GM19099 (cell line): ENCODE data around the gene POLR3K.

ENCODE experiments used
- POLR2A ChIP-seq: IDR thresholded peaks from 3 replicates; pipeline ENCODE4 v1.6.1; 2011; ENCODE audit warnings: low read depth; ENCODE audit not compliant: insufficient read length; ENCODE audit errors: extremely low read depth

The POLR3K gene

DNA sequence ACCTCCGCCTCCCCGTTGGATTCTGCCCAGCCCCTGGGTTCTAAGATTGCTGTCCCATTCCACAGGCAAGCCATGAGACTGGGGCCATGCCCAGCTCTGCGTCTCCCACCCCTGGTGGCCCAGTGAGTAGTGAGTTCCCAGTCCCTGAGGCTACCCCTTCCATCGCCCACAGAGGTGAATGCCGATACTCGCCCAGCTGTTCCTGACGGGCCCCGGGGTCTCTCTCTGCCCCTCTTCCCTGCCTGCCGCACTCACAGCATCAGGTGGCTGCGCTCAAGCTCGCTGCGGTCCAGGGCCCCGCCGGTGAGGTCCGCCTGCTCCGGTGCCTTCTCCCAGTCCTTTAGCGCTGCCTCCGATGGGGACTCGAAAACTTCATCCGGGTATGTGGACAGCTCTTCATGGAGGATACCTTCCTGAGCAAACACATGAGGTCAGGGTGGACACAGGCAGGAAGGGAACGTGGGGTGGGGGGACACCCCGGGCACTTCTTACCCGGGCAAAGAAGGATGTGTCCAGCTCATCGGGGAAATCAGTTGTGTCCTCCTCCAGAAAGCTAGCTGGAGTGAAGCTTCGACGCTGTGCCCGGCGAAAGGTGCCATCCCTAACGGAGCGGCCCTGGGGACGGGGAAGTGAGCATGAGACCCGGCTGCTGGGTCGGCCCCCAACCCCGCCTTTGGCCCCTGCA, 9.0 kb upstream of the POLR3K start:
- TF ChIP-seq POLR2A: no peak

DNA sequence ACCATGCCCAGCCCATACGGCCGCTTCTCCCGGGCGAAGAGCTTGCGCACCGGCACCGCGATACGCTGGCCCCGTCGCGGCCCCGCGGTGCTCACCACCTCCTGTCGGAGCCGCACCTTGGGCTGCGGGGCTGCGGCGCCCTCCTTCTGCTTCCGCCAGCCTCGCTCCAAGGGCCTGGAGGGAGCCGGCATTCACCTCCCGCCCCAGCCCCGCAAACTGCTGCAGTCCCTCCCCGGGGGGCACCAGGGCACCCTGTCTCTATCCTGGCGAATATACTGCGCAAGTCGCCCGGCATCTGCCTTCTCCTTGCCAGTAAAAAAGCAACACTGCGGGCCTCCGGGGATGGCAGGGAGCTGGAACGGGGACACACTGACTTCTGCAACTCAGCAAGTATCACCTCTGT, 8.5 kb upstream of the POLR3K start:
- TF ChIP-seq POLR2A: no peak

- no peak for TF ChIP-seq POLR2A
Measured at GRCh38 chr16:60929-61878, 7.8 kb upstream of the POLR3K start.

- TF ChIP-seq POLR2A: no peak
Measured at GRCh38 chr16:60166-60565, 6.8 kb upstream of the POLR3K start.

DNA sequence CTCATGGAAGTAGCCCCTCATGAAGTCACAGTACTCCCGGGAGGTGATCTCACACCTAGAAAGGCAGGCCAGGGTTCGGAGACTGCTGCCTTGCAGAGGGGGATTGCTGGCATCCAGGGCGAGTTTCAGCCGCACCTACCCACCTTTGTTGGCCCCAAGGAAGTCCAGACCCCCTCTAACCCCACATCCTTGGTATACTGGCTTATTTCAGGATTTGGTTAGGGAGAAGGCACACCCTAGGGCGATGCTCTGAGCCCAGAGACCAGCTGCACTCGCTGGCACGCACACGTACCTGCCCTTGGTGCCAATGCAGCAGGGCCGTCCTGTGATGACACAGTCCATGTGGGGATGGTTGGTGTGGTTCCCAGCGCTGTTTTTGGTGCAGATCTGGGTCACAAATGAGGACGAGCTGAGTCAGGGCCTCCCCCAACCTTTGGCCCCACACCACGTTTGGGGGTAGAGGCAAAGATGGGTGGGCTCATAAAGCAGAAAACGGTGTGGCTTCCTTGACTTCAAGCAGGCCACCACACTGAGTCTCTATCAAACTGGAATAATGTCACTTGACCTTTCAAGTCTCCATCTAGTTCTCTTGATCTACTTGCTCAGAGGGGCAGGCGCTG, 6.1 kb upstream of the POLR3K start:
- TF ChIP-seq POLR2A: no peak

- TF ChIP-seq POLR2A: no peak
Measured at GRCh38 chr16:58491-59439, 5.4 kb upstream of the POLR3K start.

- TF ChIP-seq POLR2A: no peak
Measured at GRCh38 chr16:57711-58110, 4.3 kb upstream of the POLR3K start.

- no peak for TF ChIP-seq POLR2A
Measured at GRCh38 chr16:56231-56927, 3.0 kb upstream of the POLR3K start.

GRCh38 chr16:55571-56136, 2.2 kb upstream of the POLR3K start:
- no peak for TF ChIP-seq POLR2A

DNA sequence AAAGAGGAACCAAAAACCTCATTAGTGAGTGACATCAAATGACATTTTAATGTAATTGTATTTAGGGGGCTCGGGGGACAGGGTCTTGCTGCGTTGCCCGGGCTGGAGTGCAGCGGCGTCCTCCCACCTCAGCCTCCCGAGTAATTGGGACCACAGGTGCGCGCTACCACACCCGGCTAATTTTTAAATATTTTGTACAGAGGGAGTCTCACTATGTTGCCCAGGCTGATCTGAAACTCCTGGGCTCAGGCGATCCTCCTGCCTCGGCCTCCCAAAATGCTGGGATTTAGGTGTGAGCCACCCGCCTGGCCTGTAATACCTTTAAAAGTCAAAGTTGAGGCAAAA, 801 bp upstream of the POLR3K start:
- TF ChIP-seq POLR2A: no peak

DNA sequence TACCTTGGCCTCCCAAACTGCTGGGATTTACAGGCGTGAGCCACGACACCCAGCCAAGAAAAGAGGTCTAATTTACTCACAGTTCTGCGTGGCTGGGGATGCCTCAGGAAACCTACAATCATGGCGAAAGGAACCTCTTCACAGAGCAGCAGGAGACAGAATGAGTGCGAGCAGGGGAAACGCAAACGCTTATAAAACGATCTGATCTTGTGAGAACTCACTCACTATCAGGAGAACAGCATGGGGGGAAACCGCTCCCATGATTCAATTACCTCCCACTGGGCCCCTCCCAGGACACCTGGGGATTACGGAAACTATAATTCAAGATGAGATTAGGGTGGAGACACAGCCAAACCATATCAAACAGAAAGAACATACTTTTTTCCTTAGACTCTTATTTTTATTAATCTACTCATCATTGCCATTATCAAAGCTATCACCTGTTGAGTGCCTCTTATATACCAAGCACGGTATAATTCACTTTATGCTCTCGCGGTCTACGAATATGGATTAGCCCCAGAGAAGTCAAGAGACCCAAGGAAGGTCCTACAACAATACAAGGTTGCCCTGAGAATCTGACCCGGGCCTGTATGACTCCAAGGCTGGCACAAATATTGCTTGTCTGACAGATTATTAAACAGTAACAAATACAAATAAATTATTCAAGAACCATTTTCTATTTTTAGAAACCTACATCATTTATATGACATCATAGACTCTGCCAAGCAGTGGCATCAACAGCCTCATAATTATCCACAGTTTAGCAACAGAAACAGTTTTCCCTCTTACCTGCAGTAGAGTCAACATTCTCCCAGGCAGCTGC, 2.4 kb downstream of the POLR3K start:
- no peak for TF ChIP-seq POLR2A

GRCh38 chr16:47234-47633, 6.2 kb downstream of the POLR3K start:
- no peak for TF ChIP-seq POLR2A

DNA sequence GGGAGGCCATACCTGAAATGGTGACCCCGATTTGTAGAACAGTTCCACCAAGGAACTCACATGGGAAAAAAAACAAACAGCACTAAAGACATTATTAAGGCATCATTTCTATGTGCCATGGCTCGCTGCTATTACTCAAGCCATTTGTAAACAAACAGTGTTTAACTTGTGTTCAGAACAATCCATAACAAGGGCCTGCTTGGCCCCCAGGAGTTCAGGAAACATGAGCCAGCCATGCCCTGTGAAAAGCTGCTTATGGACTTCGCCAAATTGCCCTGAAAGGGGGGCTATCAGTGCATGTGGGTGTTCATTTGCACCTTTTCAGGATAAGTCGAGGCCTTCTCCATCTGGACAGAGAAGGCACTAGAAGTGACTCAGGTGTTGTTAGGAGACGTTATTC, 8.0 kb downstream of the POLR3K start:
- TF ChIP-seq POLR2A: no peak
